ENCODE results near the gene BCL11A.

GRCh38 chr2:60567919-60568768, 14.7 kb upstream of the BCL11A start:
- TF ChIP-seq ZNF552 (CRISPR knock-in tag; IDR thresholded peaks at IDR 0.05; ENCODE audit: borderline replicate concordance) (no peak), CTCF (CRISPR knock-in tag; IDR thresholded peaks at IDR 0.05) (no peak)

Measured in HepG2 (cell line).